Measurements from ENCODE around the gene HSD3B7. TPM values are rescaled to one million over a fixed set of nuclear protein-coding genes. Genes with fewer than 3 reads are reported as not detected.

The HSD3B7 gene
- total RNA-seq, 2 donors from 2014 or later: 0.21 to 0.60 TPM

DNA sequence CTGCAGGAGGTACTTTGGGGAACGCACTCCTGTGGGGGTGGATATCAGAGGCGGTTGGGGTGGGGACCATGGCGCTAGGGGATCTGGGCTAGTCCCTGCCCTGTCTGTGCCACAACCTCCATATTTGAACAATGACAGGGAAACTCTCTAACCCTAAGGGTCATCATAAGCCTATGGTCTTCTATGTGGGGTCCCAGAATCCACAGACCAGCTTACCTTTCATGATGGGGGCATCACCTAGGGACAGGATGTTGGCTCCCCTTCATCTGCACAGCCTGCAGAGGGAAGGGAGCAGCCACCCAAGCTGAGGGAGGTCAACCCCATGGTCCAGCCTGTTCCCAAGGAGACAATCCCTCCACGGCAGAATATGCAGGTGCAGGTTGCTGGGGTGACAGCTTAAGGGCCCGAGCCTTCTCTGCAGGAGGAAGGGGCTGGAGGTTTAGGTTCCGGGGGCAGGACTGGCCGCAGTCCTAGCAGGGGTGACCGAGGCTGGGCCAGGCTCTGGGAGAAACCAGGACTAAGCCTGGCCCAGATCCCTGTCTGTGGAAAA, 34.4 kb upstream of the HSD3B7 start:
- H3K36me3 Mint-ChIP-seq (ENCODE audit: low read depth): no peaks in the 10 kb centered on the region
- peaks cover 29% of the 10 kb centered on the region for H3K4me1 Mint-ChIP-seq
- H3K4me3 Mint-ChIP-seq: peak overlapping the region; percentile 94
- DNase-seq: no peak
- no peaks in the 10 kb centered on the region for H3K27me3 Mint-ChIP-seq
- H3K27ac Mint-ChIP-seq: no peak overlapping the region
- ATAC-seq: no peak
- no peaks in the 10 kb centered on the region for H3K9me3 ChIP-seq (ENCODE audit: control insufficient read depth, low read length, poor library complexity, severe bottlenecking)

DNA sequence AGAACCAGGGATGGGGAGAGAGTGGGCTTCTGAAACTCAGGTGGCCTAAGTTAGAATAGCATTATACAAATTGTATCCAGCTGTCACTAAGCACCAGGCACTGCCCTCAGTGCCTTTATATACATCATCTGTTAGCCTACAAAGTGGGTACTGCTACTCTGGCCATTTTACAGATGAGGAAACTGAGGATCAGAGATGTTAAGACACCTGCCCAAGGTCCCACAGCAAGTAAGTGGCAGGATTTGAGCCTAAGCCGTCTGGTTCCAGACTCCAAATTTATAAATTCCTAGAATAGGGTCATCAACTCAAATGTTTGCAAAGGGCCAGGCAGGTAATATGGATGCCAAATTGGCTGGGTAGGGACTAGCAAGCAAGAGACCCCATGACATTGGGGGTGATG, 33.8 kb upstream of the HSD3B7 start:
- H3K9me3 ChIP-seq (ENCODE audit: control insufficient read depth, low read length, poor library complexity, severe bottlenecking): no peaks in the 10 kb centered on the region
- Mint-ChIP-seq H3K4me1 (peaks cover 25% of the 10 kb centered on the region), H3K4me3 (no peak overlapping the region), H3K27ac (no peak overlapping the region), H3K36me3 (ENCODE audit: low read depth) (no peaks in the 10 kb centered on the region), H3K27me3 (no peaks in the 10 kb centered on the region)
- ATAC-seq (no peak), DNase-seq (no peak)

DNA sequence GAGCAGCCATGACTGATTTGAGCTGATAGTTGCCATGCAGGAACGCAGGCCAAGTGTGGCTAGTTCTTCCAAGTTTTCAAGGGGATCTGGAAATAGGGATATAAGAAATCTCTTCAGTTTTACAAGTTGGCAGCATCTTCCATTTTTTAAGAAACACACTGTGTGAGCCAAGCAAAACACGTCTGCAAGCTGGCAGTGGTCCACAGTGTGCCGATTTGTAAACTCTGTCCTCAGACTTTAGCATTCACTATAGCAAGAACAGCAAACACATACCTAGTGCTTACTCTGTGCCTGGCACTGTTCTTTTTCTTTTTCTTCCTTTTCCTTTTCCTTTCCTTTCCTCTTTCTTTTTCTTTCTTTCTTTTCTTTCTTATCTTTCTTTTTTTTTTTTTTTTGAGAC, 33.3 kb upstream of the HSD3B7 start:
- no peak overlapping the region for H3K4me3 Mint-ChIP-seq

DNA sequence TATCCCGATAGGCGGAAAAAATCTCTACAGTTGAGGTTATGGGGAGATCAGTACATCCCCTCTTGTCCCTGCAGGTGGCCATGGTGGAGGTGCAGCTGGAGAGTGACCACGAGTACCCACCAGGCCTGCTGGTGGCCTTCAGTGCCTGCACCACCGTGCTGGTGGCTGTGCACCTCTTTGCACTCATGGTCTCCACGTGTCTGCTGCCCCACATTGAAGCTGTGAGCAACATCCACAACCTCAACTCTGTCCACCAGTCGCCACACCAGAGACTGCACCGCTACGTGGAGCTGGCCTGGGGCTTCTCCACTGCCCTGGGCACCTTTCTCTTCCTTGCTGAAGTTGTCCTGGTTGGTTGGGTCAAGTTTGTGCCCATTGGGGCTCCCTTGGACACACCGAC, 31.9 kb upstream of the HSD3B7 start:
- H3K9me3 ChIP-seq (ENCODE audit: control insufficient read depth, low read length, poor library complexity, severe bottlenecking): no peaks in the 10 kb centered on the region
- ATAC-seq: no peak
- no peak overlapping the region for H3K4me3 Mint-ChIP-seq
- H3K27me3 Mint-ChIP-seq: no peaks in the 10 kb centered on the region
- H3K27ac Mint-ChIP-seq: peak overlapping the region; percentile 24
- no peaks in the 10 kb centered on the region for H3K36me3 Mint-ChIP-seq (ENCODE audit: low read depth)
- peaks cover 17% of the 10 kb centered on the region for H3K4me1 Mint-ChIP-seq
- DNase-seq: no peak

More for the DNA sequence above, 33.3 kb upstream of the HSD3B7 start:
- H3K27ac Mint-ChIP-seq: no peak overlapping the region
- ATAC-seq (no peak), DNase-seq (no peak)
- peaks cover 22% of the 10 kb centered on the region for H3K4me1 Mint-ChIP-seq
- H3K36me3 Mint-ChIP-seq (ENCODE audit: low read depth): no peaks in the 10 kb centered on the region
- H3K9me3 ChIP-seq (ENCODE audit: control insufficient read depth, low read length, poor library complexity, severe bottlenecking): no peaks in the 10 kb centered on the region
- no peaks in the 10 kb centered on the region for H3K27me3 Mint-ChIP-seq

DNA sequence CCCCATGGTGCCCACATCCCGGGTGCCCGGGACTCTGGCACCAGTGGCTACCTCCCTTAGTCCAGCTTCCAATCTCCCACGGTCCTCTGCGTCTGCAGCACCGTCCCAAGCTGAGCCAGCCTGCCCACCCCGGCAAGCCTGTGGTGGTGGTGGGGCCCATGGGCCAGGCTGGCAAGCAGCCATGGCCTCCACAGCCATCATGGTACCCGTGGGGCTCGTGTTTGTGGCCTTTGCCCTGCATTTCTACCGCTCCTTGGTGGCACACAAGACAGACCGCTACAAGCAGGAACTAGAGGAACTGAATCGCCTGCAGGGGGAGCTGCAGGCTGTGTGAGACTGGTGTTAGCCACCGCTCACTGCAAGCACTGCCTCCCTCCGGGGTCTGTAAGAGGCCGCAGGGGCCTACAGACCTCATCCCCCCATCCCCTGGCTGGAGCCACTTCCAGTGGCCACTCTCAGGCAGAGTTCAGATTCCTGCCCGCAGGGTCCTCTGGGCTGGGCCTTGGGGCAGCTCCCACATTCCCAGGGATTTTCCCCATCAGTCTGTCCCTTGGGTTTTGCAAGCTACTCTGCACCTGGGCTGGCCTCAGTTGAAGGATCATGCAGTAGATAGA, 31.4 kb upstream of the HSD3B7 start:
- H3K9me3 ChIP-seq (ENCODE audit: control insufficient read depth, low read length, poor library complexity, severe bottlenecking): no peaks in the 10 kb centered on the region
- no peaks in the 10 kb centered on the region for H3K27me3 Mint-ChIP-seq
- H3K4me3 Mint-ChIP-seq: no peak overlapping the region
- peaks cover 21% of the 10 kb centered on the region for H3K4me1 Mint-ChIP-seq
- DNase-seq (peak; percentile 38 to 56 (median 50)), ATAC-seq (no peak)
- no peaks in the 10 kb centered on the region for H3K36me3 Mint-ChIP-seq (ENCODE audit: low read depth)
- peak overlapping the region; percentile 24 for H3K27ac Mint-ChIP-seq

DNA sequence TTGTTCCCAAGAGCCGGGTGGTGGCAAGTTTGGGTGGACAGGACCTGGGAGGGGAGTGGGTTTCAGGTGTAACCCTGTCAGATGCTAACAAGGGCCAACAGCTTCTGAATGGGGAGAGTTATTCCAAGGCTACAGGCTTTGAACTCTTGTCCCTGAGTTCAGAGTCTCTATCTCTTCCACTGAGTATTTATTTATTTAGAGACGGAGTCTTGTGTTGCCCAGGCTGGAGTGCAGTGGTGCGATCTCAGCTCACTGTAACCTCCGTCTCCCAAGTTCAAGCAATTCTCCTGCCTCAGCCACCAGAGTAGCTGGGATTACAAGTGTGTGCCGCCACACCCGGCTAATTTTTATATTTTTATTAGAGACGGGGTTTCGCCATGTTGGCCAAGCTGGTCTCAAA, 30.0 kb upstream of the HSD3B7 start:
- no peak for DNase-seq
- Mint-ChIP-seq H3K4me3 (no peak overlapping the region), H3K27me3 (no peaks in the 10 kb centered on the region), H3K36me3 (ENCODE audit: low read depth) (peaks cover 2% of the 10 kb centered on the region), H3K27ac (peak overlapping the region; percentile 65), H3K4me1 (peaks cover 28% of the 10 kb centered on the region)
- H3K9me3 ChIP-seq (ENCODE audit: control insufficient read depth, low read length, poor library complexity, severe bottlenecking): no peaks in the 10 kb centered on the region
- ATAC-seq: no peak

DNA sequence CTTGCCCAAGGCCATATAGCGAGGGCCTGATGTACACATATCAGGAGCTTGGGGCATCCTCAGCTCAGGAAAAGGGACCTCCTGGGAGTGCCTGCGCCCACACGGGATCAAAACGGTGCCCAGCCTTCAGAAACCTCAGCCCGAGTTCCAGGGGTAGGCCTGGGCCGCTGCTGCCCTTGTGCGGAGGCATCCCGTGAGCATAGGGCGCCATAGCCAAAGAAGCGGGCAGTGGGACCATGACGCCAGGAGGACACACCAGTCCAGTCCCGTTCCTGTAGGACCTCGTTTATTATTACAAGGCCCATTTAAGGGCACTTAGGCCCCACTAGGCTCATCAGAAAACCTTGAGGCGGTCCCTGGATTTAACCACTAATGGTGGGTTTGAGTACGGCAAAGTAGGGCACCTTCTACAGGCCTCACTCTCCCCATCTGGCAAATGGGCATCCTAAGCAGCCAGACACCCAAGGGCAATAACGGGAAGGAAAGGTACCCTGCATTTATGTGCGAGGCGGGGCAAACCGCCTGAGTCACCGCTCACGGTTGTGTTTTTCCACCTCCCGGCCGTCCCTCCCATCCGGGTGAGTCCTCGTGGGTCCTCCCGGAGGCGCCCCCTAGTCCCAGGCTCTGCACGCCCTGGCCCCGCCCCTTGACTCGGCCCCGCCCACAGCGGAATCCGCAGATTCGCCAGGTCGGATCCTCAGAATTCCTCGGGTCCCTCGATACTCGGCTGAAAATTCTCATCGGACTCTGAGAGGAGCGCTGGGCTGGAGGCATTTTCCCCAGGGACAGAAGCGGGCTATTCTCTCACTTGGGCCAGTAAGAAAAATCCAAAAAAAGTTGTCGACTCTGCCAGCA, 28.2 kb upstream of the HSD3B7 start:
- no peaks in the 10 kb centered on the region for H3K9me3 ChIP-seq (ENCODE audit: control insufficient read depth, low read length, poor library complexity, severe bottlenecking)
- Mint-ChIP-seq H3K36me3 (ENCODE audit: low read depth) (peaks cover 7% of the 10 kb centered on the region), H3K4me3 (peak overlapping the region; percentile 93), H3K27ac (peak overlapping the region; percentile 96), H3K27me3 (no peaks in the 10 kb centered on the region), H3K4me1 (peaks cover 29% of the 10 kb centered on the region)
- peak; percentile 65 for ATAC-seq
- peak; percentile 69 to 83 (median 81) for DNase-seq

DNA sequence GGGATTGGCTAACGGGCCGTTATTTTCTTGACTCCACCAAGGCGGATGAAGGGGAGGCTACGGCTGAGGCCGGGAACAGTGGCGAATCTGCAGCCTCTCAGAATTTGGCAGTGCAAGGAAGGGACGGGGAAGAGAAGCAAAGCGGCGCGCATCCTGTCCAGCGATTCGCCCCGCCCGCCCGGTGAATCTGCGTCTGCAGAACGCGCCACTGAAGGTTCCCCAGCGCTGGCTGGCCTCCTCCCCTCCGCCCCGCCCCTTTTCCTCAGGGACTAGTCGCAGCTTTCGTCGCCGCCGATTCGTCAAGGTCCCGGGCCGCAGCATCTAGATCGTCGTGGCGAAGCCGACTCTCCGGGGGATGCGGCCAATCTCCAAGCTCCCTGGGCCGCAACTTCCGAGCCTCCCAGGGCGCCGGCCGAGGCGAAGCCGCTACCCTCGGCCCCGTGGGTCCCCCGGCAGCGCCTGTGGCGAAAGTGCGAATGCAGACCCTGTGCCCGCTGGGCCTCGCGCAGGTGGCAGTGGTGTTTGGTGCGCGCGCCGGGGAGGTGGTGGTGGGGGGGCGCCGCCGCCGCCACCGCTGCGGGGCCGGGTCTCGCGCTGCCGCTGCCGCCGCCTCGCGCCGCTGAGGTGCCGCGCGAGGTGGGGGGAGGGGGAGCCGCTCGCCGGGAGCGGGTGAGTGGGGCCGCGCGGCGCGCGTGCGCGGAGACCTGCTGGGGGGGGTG, 27.4 kb upstream of the HSD3B7 start, which contains the start of gene SETD1A:
TSS of gene SETD1A (plus strand) at position 299 of the 719 bp plus-strand sequence. CDS start 978 bp downstream, outside the sequence.
- Mint-ChIP-seq H3K27ac (peak within 1 kb of the TSS; percentile 96), H3K4me1 (peaks cover 29% of the 10 kb centered on the region), H3K4me3 (peak within 1 kb of the TSS; percentile 93), H3K36me3 (ENCODE audit: low read depth) (peaks cover 7% of the 10 kb centered on the region), H3K27me3 (no peaks in the 10 kb centered on the region)
- peak; percentile 89 for ATAC-seq
- no peaks in the 10 kb centered on the region for H3K9me3 ChIP-seq (ENCODE audit: control insufficient read depth, low read length, poor library complexity, severe bottlenecking)
- DNase-seq: peak; percentile 92 to 96 (median 93)

DNA sequence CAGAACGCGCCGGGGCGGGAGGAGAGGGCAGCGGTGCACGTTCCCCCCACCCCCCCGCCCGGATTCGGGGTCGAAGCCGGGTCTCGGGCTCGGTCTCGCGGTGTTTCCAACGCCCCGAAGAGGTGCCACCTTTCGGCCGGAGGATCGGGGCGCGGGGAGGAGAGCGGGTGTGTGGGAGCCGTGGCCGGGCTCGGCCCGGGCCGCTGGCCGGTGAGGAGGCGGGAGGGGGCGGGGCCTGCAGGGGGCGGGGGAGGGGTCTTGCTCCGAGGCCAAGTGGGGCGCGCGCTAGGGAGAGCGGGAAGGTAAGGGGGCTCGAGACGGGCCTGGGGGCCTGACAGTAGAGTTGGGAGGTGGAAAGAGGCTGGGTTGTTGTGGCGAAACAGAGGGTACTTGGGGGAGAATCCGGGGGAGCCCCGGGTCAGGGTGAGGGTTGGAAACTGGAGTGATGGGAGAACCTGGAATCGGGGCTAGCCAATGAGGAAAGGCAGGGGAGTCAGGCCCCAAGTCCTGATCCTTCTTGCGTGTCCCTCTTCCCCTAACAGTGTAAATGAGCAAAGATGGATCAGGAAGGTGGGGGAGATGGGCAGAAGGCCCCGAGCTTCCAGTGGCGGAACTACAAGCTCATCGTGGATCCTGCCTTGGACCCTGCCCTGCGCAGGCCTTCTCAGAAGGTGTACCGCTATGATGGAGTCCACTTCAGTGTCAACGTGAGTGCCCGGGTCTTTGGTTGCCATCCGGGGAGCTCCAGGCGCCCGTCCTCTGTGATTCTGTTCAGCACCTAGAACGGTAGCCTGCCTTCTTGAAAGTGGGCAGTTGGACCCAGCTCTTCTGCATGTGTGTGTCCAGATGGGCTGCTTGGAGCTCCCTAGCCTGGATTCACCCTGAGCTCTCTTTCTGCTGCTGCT, 26.6 kb upstream of the HSD3B7 start:
- DNase-seq (peak in 1 of 3 donors; percentile 56), ATAC-seq (peak; percentile 48)
- H3K9me3 ChIP-seq (ENCODE audit: control insufficient read depth, low read length, poor library complexity, severe bottlenecking): no peaks in the 10 kb centered on the region
- Mint-ChIP-seq H3K27me3 (no peaks in the 10 kb centered on the region), H3K4me3 (peak overlapping the region; percentile 93), H3K4me1 (peaks cover 30% of the 10 kb centered on the region), H3K27ac (peak overlapping the region; percentile 90), H3K36me3 (ENCODE audit: low read depth) (peaks cover 9% of the 10 kb centered on the region)

DNA sequence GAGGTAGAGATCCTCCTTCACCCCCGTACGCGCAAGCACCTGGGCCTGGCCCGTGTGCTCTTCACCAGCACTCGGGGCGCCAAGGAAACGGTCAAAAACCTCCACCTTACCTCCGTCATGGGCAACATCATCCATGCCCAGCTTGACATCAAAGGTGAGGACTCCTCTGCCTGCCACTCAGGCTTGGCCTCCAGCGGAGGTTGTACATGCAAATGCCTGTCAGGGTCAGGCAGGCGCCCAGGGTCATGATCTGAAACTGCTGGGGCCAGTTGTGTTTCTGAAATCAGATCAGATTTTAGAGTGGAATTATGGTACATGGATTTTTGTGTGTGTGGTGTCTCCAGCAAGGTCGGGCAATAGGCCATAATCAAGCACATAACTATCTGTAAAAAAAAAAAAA, 23.6 kb upstream of the HSD3B7 start:
- DNase-seq (no peak), ATAC-seq (no peak)
- Mint-ChIP-seq H3K27me3 (no peaks in the 10 kb centered on the region), H3K4me3 (no peak overlapping the region), H3K27ac (no peak overlapping the region), H3K36me3 (ENCODE audit: low read depth) (peaks cover 12% of the 10 kb centered on the region), H3K4me1 (peaks cover 29% of the 10 kb centered on the region)
- no peaks in the 10 kb centered on the region for H3K9me3 ChIP-seq (ENCODE audit: control insufficient read depth, low read length, poor library complexity, severe bottlenecking)

DNA sequence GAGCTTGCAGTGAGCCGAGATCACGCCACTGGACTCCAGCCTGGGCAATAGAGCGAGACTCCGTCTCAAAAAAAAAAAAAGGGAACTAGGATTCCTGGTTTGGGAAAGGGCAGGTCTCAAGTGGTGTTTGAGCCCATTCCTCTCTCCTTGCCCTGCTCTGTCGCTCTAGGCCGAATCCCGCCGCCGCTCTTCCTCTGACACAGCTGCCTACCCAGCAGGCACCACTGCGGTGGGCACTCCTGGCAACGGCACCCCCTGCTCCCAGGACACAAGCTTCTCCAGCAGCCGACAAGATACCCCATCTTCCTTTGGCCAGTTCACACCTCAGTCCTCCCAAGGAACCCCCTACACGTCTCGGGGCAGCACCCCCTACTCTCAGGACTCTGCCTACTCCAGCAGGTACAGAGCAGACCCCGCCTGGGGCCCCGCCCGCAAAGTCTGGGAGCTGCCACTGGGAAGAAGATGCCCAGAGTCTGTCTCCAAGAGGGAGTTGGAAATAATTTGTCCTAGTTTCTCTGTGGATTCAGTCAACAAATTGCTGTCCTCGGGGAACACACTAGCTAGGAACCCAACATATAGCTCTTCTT, 21.0 kb upstream of the HSD3B7 start:
- Mint-ChIP-seq H3K36me3 (ENCODE audit: low read depth) (peaks cover 12% of the 10 kb centered on the region), H3K4me1 (peaks cover 25% of the 10 kb centered on the region), H3K4me3 (no peak overlapping the region), H3K27me3 (no peaks in the 10 kb centered on the region), H3K27ac (peak overlapping the region; percentile 61)
- DNase-seq (no peak), ATAC-seq (no peak)
- no peaks in the 10 kb centered on the region for H3K9me3 ChIP-seq (ENCODE audit: control insufficient read depth, low read length, poor library complexity, severe bottlenecking)
